SK-N-MC (cell line): Measurements from ENCODE around the gene CFD.

ENCODE experiments used
- EZH2 ChIP-seq: fragments of 200-600 bp; sonication (generic); IDR thresholded peaks from one replicate; pipeline ENCODE4 v1.6.1; 2017; ENCODE audit warnings: antibody characterized with exemption
- POLR2AphosphoS5 ChIP-seq: IDR thresholded peaks from 2 replicates; pipeline ENCODE4 v1.6.1; 2012; ENCODE audit warnings: mild to moderate bottlenecking, low read depth, low read length, borderline replicate concordance

- no peak for TF ChIP-seq EZH2
- TF ChIP-seq POLR2AphosphoS5 = no peak
These were observed 43.9 kb downstream of the CFD start for GRCh38 chr19:903266-903797.
